Measurements from ENCODE around the gene GRIK1.
"Not testable (repeated sequence)": the region's sequence is repeated elsewhere in the genome, so short reads cannot be mapped to it uniquely, and the experiment has no call there.

The GRIK1 gene

GRCh38 chr21:29633756-29634155 lies 306.0 kb downstream of the GRIK1 start:
- FAIRE-seq (no peak), DNase-seq (ENCODE audit: extremely low spot score, insufficient read length, low read depth) (no peak)

DNA sequence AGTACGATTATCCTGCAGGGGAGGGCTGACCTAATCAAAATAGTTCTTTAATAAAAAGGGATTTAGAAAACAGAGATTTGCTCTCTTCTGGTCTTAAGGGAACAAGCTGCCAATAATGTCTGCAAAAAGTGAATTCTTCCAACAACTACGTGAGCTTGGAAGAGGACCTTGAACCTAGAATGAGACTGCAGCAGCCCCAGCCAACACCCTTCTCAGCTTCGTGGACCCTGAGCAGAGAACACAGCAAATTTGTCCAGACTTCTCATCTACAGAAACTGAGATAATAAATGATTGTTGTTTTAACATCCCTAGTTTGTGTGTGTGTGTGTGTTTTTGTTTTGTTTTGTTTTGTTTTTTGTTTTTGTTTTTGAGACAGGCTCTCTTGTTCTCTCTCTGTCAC lies 309.4 kb downstream of the GRIK1 start:
- FAIRE-seq (no peak), DNase-seq (ENCODE audit: extremely low spot score, insufficient read length, low read depth) (no peak)

DNA sequence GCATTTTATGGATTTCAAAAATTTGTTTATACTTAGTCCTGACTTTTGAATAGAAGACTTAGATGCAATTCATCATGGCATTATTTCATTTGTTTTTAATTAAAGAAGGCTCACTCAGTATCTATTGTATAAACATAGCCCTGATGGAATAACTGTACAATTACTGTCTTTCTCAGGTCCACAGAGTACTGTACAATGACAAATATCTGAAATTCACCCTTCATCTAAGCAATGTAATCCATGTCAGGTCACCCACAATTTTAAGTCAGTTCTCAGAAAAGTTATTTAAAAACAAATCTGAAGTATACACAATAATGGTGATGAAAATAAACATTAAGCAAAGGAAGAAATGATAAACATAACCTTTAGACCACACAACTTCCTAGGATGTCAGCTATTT lies 311.9 kb downstream of the GRIK1 start:
- FAIRE-seq (no peak), DNase-seq (ENCODE audit: extremely low spot score, insufficient read length, low read depth) (no peak)

DNA sequence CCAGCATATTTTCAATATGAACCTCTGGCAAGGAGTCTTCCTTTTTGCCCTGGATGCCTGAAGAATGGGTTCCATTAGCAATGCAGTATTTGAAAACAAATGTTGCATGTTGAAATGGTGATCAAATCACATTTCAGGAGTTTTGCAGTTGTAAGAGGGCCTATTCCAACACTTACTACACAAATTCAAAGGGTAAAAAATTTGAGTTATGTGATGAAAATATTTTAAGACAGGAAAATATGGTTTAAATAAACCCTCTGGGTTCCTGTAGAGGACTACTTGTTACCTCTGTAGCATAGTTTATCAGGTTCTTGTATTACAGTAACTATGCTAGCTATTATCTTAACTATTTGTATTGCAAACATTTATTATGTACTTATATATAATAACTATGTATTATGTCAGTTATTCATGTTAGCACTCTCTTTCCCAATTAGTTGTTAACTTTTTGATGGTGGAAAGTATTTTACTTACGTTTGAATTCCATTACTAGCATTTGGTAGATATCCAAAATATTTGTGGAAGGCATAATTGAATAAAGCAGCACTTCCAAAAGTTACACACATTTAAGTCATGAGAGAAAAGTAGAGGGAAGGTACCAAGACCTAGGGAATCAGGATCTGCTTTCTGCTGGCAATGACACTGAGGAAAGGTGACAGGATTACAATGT lies 312.9 kb downstream of the GRIK1 start:
- FAIRE-seq, result no peak

DNA sequence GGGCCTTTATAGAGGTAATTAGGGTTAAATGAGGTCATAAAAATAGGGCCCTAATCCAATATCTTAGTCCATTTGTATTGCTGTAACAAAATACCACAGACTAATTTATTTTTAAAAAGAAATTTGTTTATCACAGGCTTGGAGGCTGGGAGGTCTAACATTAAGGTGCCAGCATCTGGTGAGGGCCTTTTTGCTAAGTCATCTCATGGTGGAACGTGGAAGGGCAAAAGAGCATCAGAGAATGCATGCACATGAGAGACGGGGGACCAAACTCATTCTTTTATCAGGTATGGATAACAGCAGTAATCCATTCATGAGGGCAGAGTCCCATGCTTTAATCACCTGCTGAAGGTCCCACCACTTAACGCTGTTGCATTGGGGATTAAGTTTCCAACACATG lies 313.8 kb downstream of the GRIK1 start:
- FAIRE-seq (no peak), DNase-seq (ENCODE audit: extremely low spot score, insufficient read length, low read depth) (no peak)

More for the DNA sequence above, 312.9 kb downstream of the GRIK1 start:
- no peak for DNase-seq (ENCODE audit: extremely low spot score, insufficient read length, low read depth)

DNA sequence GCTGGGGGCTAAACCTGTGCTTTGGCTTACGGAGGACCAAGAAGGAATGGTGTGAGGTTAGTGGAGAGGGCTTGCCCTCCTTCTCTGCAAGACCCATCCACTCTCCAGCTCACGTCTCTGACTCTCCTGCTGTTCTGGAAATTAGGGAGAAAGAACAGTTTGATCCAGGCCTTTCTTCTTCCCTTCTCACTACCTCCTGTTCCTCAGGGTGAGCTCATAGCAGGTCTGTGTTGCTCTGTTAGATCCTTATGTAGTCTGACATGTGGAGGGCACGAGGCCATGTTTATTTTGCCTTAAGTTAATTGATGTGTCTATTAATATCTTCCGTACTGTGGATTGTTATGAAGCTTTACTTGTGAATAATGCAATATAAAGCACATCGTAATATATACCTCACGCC lies 315.0 kb downstream of the GRIK1 start:
- DNase-seq (ENCODE audit: extremely low spot score, insufficient read length, low read depth), result no peak
- no peak for FAIRE-seq

DNA sequence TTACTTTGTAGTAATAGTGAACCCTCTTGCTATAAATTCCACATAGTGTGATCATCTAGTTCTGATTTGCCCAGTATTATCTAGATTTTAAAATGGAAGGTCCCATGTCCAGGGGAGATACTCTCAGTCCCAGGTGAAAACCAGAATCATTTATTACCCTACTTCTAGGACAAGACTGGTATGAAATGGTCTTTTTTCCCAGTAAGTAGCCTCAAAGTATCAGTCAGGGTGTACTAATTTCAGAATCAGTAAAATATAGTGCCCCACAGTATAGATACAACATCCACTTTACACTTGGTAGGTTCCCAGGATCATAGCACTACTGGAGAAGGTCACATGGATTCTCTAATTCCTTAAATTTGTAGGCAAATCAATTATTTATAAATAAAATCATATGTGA lies 318.3 kb downstream of the GRIK1 start:
- FAIRE-seq (no peak), DNase-seq (ENCODE audit: extremely low spot score, insufficient read length, low read depth) (no peak)

DNA sequence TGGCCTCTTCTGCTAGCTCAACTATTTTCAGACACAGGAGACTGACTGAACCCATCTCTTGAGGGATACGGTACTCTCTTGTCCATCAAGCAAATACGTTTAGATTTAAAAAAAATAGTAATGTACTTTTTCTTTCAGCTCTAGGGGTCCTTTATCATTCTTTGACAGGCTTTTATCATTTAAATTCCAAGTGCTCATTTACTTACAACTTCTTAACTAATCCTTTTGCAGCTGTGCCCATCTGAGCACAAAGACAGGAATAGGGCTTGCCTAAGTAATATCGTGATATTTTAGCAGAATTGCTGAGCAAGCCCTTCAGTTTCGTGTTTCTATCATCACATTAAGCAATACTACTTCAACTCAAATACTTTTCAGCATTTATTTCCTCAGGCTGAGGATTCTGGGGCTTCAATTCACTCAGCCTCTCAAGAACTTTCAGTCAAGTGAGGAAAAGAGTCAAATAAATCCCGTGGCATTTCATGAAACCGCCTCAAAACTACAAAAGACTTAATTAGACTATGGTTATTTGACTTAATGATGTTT lies 323.5 kb downstream of the GRIK1 start:
- DNase-seq (ENCODE audit: extremely low spot score, insufficient read length, low read depth), result no peak
- no peak for FAIRE-seq

DNA sequence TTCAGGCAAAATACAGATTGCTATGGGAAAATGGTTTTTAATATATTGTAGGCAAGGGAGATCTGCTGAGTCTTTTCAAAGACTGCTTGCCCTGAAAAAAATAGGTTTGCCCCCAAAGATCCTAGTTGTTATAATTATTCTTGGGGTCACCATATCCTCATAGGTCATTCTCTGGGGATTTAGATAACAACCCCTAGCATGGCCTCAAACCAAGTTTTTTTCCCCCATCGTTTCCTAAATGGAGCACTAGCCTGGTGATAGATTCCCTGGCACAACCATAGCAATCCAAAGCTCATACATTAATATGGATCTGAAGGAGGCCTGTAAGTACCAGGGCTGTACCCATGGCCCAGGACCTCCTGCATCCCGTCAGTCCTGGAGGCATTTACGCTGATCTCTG lies 325.9 kb downstream of the GRIK1 start:
- DNase-seq (ENCODE audit: extremely low spot score, insufficient read length, low read depth) (no peak), FAIRE-seq (no peak)

DNA sequence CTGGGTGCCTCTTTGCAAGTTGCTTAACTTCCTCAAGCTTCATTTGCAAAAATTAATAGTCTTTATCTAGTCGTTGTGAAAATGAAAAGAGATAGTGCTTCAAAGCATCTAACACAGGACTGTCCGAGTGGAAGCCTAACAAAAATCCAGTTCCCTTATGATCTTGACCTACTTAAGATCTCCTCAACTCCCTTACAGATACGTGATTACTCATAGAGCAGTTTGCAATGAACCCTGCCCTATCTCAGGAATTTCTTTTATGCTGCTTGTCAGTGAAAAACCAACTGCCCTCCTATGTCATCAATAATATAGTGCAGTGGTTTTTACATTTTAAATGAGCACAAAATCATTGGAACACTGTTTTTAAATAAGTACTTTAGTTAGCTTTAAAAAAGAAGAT lies 326.8 kb downstream of the GRIK1 start:
- FAIRE-seq (no peak), DNase-seq (ENCODE audit: extremely low spot score, insufficient read length, low read depth) (no peak)

DNA sequence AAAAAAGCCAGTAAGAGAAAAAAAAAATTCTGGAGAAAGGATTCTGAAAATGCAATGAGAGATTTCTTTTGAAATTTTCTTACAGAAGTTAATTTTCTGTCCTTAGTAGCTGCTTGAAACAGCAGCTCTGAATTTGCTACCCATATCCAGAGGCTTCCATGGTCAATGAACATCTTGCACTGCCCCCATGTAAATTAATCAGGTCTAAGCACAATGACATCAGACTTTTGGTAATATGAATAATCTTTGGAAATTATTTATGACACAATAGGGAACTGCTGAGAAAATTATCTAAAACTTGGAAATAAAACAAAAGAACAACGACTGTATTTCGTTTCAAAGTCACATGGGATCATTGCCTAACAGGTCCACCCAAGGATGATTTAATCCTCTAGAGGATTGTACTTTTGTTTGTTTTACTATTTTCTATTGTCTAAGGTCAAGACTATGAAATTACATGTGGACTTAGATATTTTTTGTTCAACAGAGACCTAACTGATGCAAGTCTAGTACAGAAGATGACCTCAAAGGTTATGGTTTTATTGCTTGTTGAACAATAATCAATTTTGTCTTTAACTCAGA lies 328.9 kb downstream of the GRIK1 start:
- DNase-seq (ENCODE audit: extremely low spot score, insufficient read length, low read depth) (no peak), FAIRE-seq (no peak)

DNA sequence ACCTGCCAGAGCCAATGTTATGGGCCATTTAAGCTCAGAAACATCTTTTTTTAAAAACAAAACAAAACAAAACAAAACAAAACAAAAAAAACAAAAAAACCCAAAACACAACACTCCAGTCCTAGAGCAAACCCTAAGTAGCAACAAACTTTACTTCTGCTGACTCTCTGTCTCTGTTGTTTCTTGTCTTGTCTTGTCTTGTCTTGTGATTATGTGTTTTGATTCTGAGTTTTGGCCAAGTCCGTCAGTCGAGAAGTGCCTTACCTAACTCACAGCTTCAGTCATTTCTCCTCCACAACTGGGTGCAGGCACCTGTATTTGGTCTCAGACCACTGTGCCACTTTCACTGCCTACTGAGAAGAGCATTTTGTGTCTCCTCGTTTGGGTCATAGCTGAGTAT lies 333.2 kb downstream of the GRIK1 start:
- DNase-seq (ENCODE audit: extremely low spot score, insufficient read length, low read depth), result no peak
- no peak for FAIRE-seq

DNA sequence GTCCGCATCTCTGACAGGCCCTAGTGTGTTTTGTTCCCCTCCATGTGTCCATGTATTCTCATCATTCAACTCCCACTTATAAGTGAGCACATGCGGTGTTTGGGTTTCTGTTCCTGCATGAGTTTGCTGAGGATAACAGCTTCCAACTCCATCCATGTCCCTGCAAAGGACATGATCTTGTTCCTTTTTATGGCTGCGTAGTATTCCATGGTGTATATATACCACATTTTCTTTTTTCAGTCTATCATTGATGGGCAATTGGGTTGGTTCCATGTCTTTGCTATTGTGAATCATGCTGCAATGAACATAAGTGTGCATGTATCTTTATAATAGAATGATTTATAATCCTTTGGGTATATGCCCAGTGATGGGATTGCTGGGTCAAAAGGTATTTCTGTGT lies 334.6 kb downstream of the GRIK1 start:
- FAIRE-seq; DNase-seq (ENCODE audit: extremely low spot score, insufficient read length, low read depth): not testable (repeated sequence)

DNA sequence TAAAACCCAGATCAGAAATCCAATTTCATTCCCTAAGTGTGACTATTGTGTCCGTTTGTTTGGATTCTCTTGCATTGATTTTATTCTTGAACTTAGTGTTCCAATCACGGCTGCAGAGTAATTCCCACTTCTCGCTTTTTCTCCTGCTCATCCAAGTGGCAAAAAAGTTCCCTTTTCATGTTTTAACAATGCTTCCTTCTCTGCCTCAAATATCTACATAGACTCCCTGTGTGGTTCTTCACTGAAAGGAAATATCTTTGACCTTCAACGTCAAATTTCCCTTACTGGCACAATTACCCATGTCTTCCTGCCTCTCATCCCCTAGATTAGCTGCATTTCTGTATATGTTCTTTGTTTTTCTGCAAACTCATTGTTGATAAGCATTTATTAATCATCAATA lies 335.7 kb downstream of the GRIK1 start:
- FAIRE-seq (no peak), DNase-seq (ENCODE audit: extremely low spot score, insufficient read length, low read depth) (no peak)

DNA sequence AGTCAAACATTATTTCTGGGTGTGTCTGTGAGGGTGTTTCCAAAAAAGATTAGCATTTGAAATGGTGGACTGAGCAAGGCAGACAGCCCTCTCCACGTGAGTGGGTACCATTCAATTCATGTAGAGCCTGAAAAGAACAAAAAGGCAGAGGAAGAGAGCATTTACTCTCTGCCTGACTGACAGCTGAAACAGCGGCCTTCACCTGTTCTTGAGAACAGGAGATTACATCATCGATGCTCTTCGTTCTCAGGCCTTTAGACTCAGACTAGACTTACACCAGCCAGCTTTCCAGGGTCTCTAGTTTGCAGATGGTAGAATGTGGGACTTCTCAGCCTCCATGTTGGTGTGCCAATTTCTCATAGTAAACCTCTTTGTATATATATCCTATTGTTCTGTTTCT lies 338.7 kb downstream of the GRIK1 start:
- FAIRE-seq (no peak), DNase-seq (ENCODE audit: extremely low spot score, insufficient read length, low read depth) (no peak)

DNA sequence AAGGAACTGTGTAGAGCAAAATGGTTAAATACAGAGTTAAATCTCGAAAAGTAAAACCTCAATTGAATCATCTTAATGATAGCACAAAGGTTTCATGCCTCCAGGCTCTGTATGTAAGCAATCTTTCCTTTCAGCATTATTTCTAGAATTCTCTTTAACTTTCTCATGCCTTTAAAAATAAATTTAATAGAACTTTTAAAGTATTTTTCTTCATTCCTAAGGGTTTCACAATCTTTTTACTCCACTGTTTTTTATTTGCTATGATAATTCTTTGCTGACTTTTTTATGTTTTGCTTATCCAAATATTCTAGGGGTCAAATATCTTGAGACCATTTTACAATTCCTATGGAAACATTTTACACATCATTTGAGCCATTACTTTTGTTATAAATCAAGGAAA lies 353.1 kb downstream of the GRIK1 start:
- FAIRE-seq, result no peak
- no peak for DNase-seq (ENCODE audit: extremely low spot score, insufficient read length, low read depth)

DNA sequence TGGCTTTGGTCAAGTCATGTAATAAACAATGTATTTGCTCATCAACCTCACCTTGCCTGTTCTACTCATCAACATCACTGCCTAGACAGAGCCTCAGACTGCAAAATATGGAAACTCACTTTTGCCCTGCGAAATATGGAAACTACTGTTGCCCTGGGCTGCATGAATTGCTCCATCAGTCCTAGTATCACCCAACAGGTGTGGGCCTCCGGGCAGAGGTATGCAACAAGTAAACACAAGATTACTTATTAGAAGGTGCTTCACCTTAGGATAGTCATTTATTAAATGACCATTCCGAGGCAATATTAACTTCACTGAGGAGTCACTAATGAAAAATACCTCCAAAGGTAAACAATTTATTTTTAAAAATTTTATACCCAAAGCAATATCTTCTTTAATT lies 354.3 kb downstream of the GRIK1 start:
- FAIRE-seq (no peak), DNase-seq (ENCODE audit: extremely low spot score, insufficient read length, low read depth) (no peak)

- no peak for FAIRE-seq
Observed at GRCh38 chr21:29583424-29583924, 356.3 kb downstream of the GRIK1 start.

DNA sequence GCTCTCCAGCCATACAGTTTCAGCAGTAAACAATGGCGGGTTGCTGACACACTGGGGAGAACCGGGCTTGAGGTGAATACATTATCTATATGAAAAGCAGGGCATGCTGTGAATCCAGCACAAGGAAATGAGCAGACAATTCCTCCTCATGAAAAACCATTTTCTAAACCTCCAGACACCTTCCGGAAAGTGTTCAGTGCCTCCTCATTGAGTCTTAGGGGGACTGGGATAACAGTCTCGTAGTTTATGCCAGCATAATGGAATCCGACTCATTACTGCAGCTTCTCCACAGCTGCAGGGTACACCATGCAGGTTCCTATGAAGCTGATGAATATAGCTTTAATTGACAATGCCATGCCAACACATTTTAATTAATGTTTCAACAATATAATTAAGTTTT lies 356.9 kb downstream of the GRIK1 start:
- DNase-seq (ENCODE audit: extremely low spot score, insufficient read length, low read depth) (no peak), FAIRE-seq (no peak)

More at GRCh38 chr21:29583424-29583924, 356.3 kb downstream of the GRIK1 start:
- no peak for DNase-seq (ENCODE audit: extremely low spot score, insufficient read length, low read depth)

DNA sequence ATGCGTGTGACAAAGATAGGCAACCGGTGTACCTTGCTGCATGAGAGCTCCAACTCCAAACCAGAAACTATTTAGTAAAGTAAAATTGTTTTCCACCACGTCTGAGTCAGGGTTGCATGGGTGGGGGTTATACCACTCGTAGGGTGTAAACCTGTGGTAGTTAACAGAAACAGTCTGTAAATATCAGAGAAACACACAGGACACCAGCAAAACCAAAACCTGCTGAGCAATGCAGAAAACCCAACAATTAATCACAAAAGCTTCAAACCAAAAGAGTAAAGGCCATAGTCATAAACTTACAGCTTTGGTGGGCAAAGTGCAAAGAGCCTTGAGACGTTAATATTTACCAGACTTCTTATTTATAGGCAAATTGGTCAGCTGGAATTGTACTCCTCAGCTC lies 358.4 kb downstream of the GRIK1 start:
- FAIRE-seq (no peak), DNase-seq (ENCODE audit: extremely low spot score, insufficient read length, low read depth) (no peak)

DNA sequence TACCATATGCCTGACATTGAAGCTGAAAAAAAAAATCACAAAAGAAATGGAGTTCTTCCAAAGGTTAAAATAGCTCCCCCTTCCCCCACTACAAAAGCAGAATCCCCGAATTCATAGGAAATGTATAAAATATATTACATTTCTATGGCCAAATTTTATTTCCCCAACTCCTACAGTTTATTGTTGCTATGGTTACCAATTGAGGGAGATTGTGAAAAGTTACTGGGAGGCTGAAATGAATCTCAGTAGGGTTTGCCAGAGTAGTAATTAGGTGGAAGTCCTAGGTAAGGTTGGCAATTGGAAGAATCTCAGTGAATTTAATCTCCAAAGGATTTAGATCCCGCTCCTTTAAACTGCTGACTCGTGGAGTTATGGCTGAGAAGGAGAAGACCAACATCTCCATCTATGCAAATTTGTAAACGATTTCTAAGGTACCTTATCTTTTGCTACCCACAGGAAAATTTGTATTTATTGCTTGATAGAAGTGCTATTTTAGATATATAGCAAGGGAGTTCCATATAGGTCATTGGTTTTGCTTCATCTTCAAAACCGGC lies 359.0 kb downstream of the GRIK1 start:
- FAIRE-seq, result no peak
- DNase-seq (ENCODE audit: extremely low spot score, insufficient read length, low read depth), result no peak

Measured in GM18507 (cell line).